Left ventricle myocardium superior (tissue), 1 donor: ENCODE data around the gene NTM. TPM values are rescaled to one million over a fixed set of nuclear protein-coding genes. Genes with fewer than 3 reads are reported as not detected.

ENCODE experiments used
- ATAC-seq: fragments of 200-7000 bp; cut with Tn5 transposase; one replicate; pipeline ENCODE4 v1.9.1; 2020; ENCODE audit warnings: mild to moderate bottlenecking, moderate library complexity
- DNase-seq: peaks from one replicate; pipeline ENCODE4 v3.0.0-alpha.2; 2020
- intact Hi-C: fragments of 100-400 bp; cut with micrococcal nuclease; formaldehyde crosslinking; loops from one replicate; pipeline ENCODE4 v1.11.0; 2022
- total RNA-seq: library from RNA; stranded (reverse); fragmentation: NEBNext Ultra II Directional; extraction: Animal tissue kit (Norgen Biotek cat#: 25700); gene quantifications from one replicate; pipeline ENCODE4 v1.2.1, GENCODE V29; 2021
- donor health status: DM: no; HTN: yes; CAD: no; lungs with severe emphysema.

Gene NTM
- total RNA-seq, 1 donor from 2014 or later, result 3.3 TPM

- ATAC-seq (no peak), DNase-seq (no peak)
- intact Hi-C loops, result no loop called here
Observed at GRCh38 chr11:132042296-132042695, 671.9 kb downstream of the NTM start.

GRCh38 chr11:132043714-132044113, 673.3 kb downstream of the NTM start:
- no peak for DNase-seq
- ATAC-seq, result no peak
- intact Hi-C loops, result no loop called here

GRCh38 chr11:132045107-132045506, 674.7 kb downstream of the NTM start:
- ATAC-seq, result no peak
- intact Hi-C loops, result no loop called here
- no peak for DNase-seq

- ATAC-seq, result no peak
- intact Hi-C loops, result no loop called here
- no peak for DNase-seq
Observed at GRCh38 chr11:132046288-132046865, 676.0 kb downstream of the NTM start.

GRCh38 chr11:132047167-132047566, 676.8 kb downstream of the NTM start:
- intact Hi-C loops, result no loop called here
- ATAC-seq (no peak), DNase-seq (no peak)

- DNase-seq, result no peak
- ATAC-seq, result no peak
- intact Hi-C loops, result no loop called here
Observed at GRCh38 chr11:132048040-132048439, 677.6 kb downstream of the NTM start.

GRCh38 chr11:132049205-132049604, 678.8 kb downstream of the NTM start:
- no peak for ATAC-seq
- no peak for DNase-seq
- intact Hi-C loops, result no loop called here

- DNase-seq (no peak), ATAC-seq (no peak)
- intact Hi-C loops, result no loop called here
Observed at GRCh38 chr11:132050049-132050448, 679.6 kb downstream of the NTM start.

GRCh38 chr11:132050577-132051165, 680.3 kb downstream of the NTM start:
- ATAC-seq (no peak), DNase-seq (no peak)
- intact Hi-C loops, result no loop called here

- intact Hi-C loops, result no loop called here
- ATAC-seq, result no peak
- DNase-seq, result no peak
Observed at GRCh38 chr11:132051704-132052103, 681.3 kb downstream of the NTM start.

- DNase-seq (no peak), ATAC-seq (no peak)
- intact Hi-C loops, result no loop called here
Observed at GRCh38 chr11:132052342-132052741, 681.9 kb downstream of the NTM start.

GRCh38 chr11:132052904-132053303, 682.5 kb downstream of the NTM start:
- intact Hi-C loops, result no loop called here
- no peak for DNase-seq
- no peak for ATAC-seq

GRCh38 chr11:132054822-132055221, 684.4 kb downstream of the NTM start:
- ATAC-seq (no peak), DNase-seq (no peak)
- intact Hi-C loops, result no loop called here

GRCh38 chr11:132055296-132055695, 684.9 kb downstream of the NTM start:
- intact Hi-C loops, result no loop called here
- ATAC-seq (no peak), DNase-seq (no peak)

- intact Hi-C loops, result no loop called here
- DNase-seq (no peak), ATAC-seq (no peak)
Observed at GRCh38 chr11:132056689-132057088, 686.3 kb downstream of the NTM start.

GRCh38 chr11:132057266-132057665, 686.9 kb downstream of the NTM start:
- DNase-seq (no peak), ATAC-seq (peak; percentile 47)
- intact Hi-C loops, result no loop called here

GRCh38 chr11:132058211-132058772, 687.9 kb downstream of the NTM start:
- intact Hi-C loops, result no loop called here
- ATAC-seq (peak; percentile 77), DNase-seq (no peak)

GRCh38 chr11:132060567-132060966, 690.2 kb downstream of the NTM start:
- DNase-seq, result no peak
- ATAC-seq, result no peak

GRCh38 chr11:132062031-132062430, 691.6 kb downstream of the NTM start:
- no peak for DNase-seq
- intact Hi-C loops, result no loop called here
- ATAC-seq, result no peak

More at GRCh38 chr11:132060567-132060966, 690.2 kb downstream of the NTM start:
- intact Hi-C loops, result no loop called here

- DNase-seq (no peak), ATAC-seq (no peak)
- intact Hi-C loops, result no loop called here
Observed at GRCh38 chr11:132062541-132062940, 692.1 kb downstream of the NTM start.

- intact Hi-C loops, result no loop called here
- ATAC-seq, result peak; percentile 43
- DNase-seq, result no peak
Observed at GRCh38 chr11:132064987-132065620, 694.7 kb downstream of the NTM start.
